Measurements from ENCODE around the gene GPR65.

Gene GPR65

GRCh38 chr14:87999277-87999676 lies 5.7 kb upstream of the GPR65 start:
- POLR2A ChIA-PET (ENCODE audit: low non-redundant PET): no interaction called here
- DNase-seq (ENCODE audit: low spot score): no peak
- CTCF ChIA-PET: no interaction called here
- no peak overlapping the region for H3K27ac ChIP-seq
- TF ChIP-seq CTCF (conservative IDR thresholded peaks at IDR 0.05; ENCODE audit: low read depth): no peak

GRCh38 chr14:88002421-88003075 lies 2.4 kb upstream of the GPR65 start:
- no peak for DNase-seq (ENCODE audit: low spot score)
- TF ChIP-seq CTCF (conservative IDR thresholded peaks at IDR 0.05; ENCODE audit: low read depth): no peak
- H3K27ac ChIP-seq: no peak overlapping the region
- ChIA-PET POLR2A (ENCODE audit: low non-redundant PET) (no interaction called here), CTCF (no interaction called here)

GRCh38 chr14:88003425-88003824 lies 1.5 kb upstream of the GPR65 start:
- CTCF ChIA-PET: no interaction called here
- DNase-seq (ENCODE audit: low spot score): no peak
- no peak for TF ChIP-seq CTCF (conservative IDR thresholded peaks at IDR 0.05; ENCODE audit: low read depth)
- no peak overlapping the region for H3K27ac ChIP-seq
- POLR2A ChIA-PET (ENCODE audit: low non-redundant PET): no interaction called here

- no peak for TF ChIP-seq CTCF (conservative IDR thresholded peaks at IDR 0.05; ENCODE audit: low read depth)
- CTCF ChIA-PET: no interaction called here
- POLR2A ChIA-PET (ENCODE audit: low non-redundant PET): no interaction called here
- no peak overlapping the region for H3K27ac ChIP-seq
- DNase-seq (ENCODE audit: low spot score): no peak
Measured at GRCh38 chr14:88004506-88005036, 364 bp upstream of the GPR65 start.

GRCh38 chr14:88005978-88006851 lies 1.3 kb downstream of the GPR65 start:
- no peak overlapping the region for H3K27ac ChIP-seq
- DNase-seq (ENCODE audit: low spot score): no peak
- ChIA-PET CTCF (no interaction called here), POLR2A (ENCODE audit: low non-redundant PET) (no interaction called here)
- TF ChIP-seq CTCF (conservative IDR thresholded peaks at IDR 0.05; ENCODE audit: low read depth): no peak

GRCh38 chr14:88007608-88008007 lies 2.7 kb downstream of the GPR65 start:
- ChIA-PET CTCF (no interaction called here), POLR2A (ENCODE audit: low non-redundant PET) (no interaction called here)
- DNase-seq (ENCODE audit: low spot score): no peak
- H3K27ac ChIP-seq: no peak overlapping the region
- no peak for TF ChIP-seq CTCF (conservative IDR thresholded peaks at IDR 0.05; ENCODE audit: low read depth)
